Stomach (tissue), 9 donors: Measurements from ENCODE around the gene KISS1R. TPM values are rescaled to one million over a fixed set of nuclear protein-coding genes. Genes with fewer than 3 reads are reported as not detected.
A peak's percentile ranks its signal among the peaks of the same experiment; 100 is the strongest.

Source experiments
- DNase-seq, 2 donors: peaks; one replicate each; pipeline versions ENCODE4 v3.0.0 to v3.0.0-alpha.2; 2013 to 2019
- H3K27ac ChIP-seq, 5 donors: fragments of 200-600 bp in 4 of 5; sonication (generic) in 4 of 5; one replicate each; pipeline ENCODE4 v1.5.1; 2013 to 2019; ENCODE audit warnings: mild to moderate bottlenecking in 1 of 5, moderate library complexity in 1 of 5
- H3K27me3 ChIP-seq, 3 donors: fragments of 200-600 bp; sonication (generic); one replicate each; pipeline ENCODE4 v1.5.1; 2017 to 2019; ENCODE audit warnings: mixed run types in 1 of 3
- H3K36me3 ChIP-seq, 4 donors: fragments of 200-600 bp; sonication (generic); 1 replicate in 3 of 4; 2 replicates in 1 of 4; pipeline ENCODE4 v1.5.1; 2016 to 2019
- H3K4me1 ChIP-seq, 4 donors: fragments of 200-600 bp; sonication (generic); one replicate each; pipeline ENCODE4 v1.5.1; 2016 to 2019
- H3K4me3 ChIP-seq, 4 donors: fragments of 200-600 bp; sonication (generic) in 3 of 4; one replicate each; pipeline ENCODE4 v1.5.1; 2016 to 2019; ENCODE audit warnings: mild to moderate bottlenecking in 1 of 4
- H3K9me3 ChIP-seq, 4 donors: fragments of 200-600 bp; sonication (generic); one replicate each; pipeline ENCODE4 v1.5.1; 2016 to 2019
- CTCF ChIP-seq, 7 experiments: fragments of 450-650 bp in 4 of 7; fragments of 200-600 bp in 3 of 7; sonication (generic) in 3 of 7; IDR thresholded peaks; one replicate each; pipeline ENCODE4 v1.5.1; 2016 to 2019; ENCODE audit warnings: antibody characterized with exemption in 7 of 7, control low read depth in 2 of 7, mild to moderate bottlenecking in 1 of 7
- EP300 ChIP-seq: sonication (generic); formaldehyde crosslinking; IDR thresholded peaks from one replicate; pipeline ENCODE4 v1.6.1; 2017; ENCODE audit warnings: antibody characterized with exemption
- POLR2A ChIP-seq, 4 donors: fragments of 450-650 bp; IDR thresholded peaks; one replicate each; pipeline ENCODE4 v1.6.1; 2016; ENCODE audit warnings: antibody characterized with exemption in 4 of 4, control low read depth in 2 of 4, mild to moderate bottlenecking in 1 of 4, moderate library complexity in 1 of 4
- POLR2AphosphoS5 ChIP-seq, 3 donors: sonication (generic); formaldehyde crosslinking; IDR thresholded peaks; one replicate each; pipeline ENCODE4 v1.6.1; 2016; ENCODE audit warnings: antibody characterized with exemption in 3 of 3
- WGBS, 5 donors: extraction: QIAGEN DNeasy Blood & Tissue Kit in 3 of 5; methylation state at CpG; one replicate each; pipeline versions ENCODE4 v1.1.5 to v1.1.7; 2013 to 2018; 5-methylcytosine and 5-hydroxymethylcytosine counted together
- intact Hi-C: fragments of 100-400 bp; cut with DNase I; formaldehyde crosslinking; loops from one replicate; pipeline ENCODE4 v1.15.1; 2023; ENCODE audit warnings: low total_unique reads
- polyA plus RNA-seq, 3 donors: library from polyadenylated mRNA; stranded (reverse); fragments of 200-250 nt; gene quantifications; one replicate each; pipeline ENCODE4 v1.2.3, GENCODE V29; 2013
- total RNA-seq, 5 donors: library from RNA; depleted of rRNA; stranded (reverse); fragments of >200 nt; gene quantifications; one replicate each; pipeline versions ENCODE4 v1.1.0 to v1.2.3, GENCODE V29; 2014 to 2016
- donor health status: healthy with polysubstance abuse.
- donor health status: Bipolar disorder and iron deficiency.
- donor health status: healthy.

The KISS1R gene
- total and polyA plus RNA-seq, 8 donors: not detected

GRCh38 chr19:912181-913079 is 4.7 kb upstream of the KISS1R start:
- intact Hi-C loops: no loop called here
- peaks cover 0 to 16% (median 13%) of the 10 kb centered on the region in 3 donors for H3K27me3 ChIP-seq
- peaks cover 27 to 62% (median 43%) of the 10 kb centered on the region in 4 donors for H3K4me1 ChIP-seq
- DNase-seq: peak in 1 of 2 donors; percentile 76
- no peaks in the 10 kb centered on the region for H3K36me3 ChIP-seq
- 1 to 7% (median 3%) methylated on average over 13 to 68 of the region's 69 CpGs for WGBS, 5 donors
- peak overlapping the region; percentile 82 to 99 (median 96) for H3K27ac ChIP-seq
- H3K4me3 ChIP-seq: peak overlapping the region; percentile 69 to 90 (median 82)
- no peaks in the 10 kb centered on the region for H3K9me3 ChIP-seq
- TF ChIP-seq EP300: no peak
- no peak for TF ChIP-seq POLR2A (IDR thresholded peaks at IDR 0.05)
- no peak for TF ChIP-seq CTCF (IDR thresholded peaks at IDR 0.05)
- no peak for TF ChIP-seq POLR2AphosphoS5 (IDR thresholded peaks at IDR 0.05)

GRCh38 chr19:913080-913748 is 3.9 kb upstream of the KISS1R start, which contains the start of gene R3HDM4:
TSS of gene R3HDM4 (minus strand) at chr19:913219. CDS start at chr19:913157, 62 bp downstream.
- intact Hi-C loops: no loop called here
- WGBS, 5 donors: 0 to 1% (median 1%) methylated on average over 25 to 76 of the region's 76 CpGs
- no peaks in the 10 kb centered on the region for H3K9me3 ChIP-seq

GRCh38 chr19:916645-917322 is 349 bp upstream of the KISS1R start:
- Histone ChIP-seq H3K27ac (no peak overlapping the region), H3K9me3 (no peaks in the 10 kb centered on the region), H3K4me1 (peaks cover 36 to 70% (median 62%) of the 10 kb centered on the region in 4 donors), H3K4me3 (peak overlapping the region; percentile 17 to 50 (median 33)), H3K27me3 (peaks cover 26 to 57% (median 53%) of the 10 kb centered on the region in 3 donors), H3K36me3 (no peaks in the 10 kb centered on the region)
- 14 to 22% (median 17%) methylated on average over 28 to 35 of the region's 35 CpGs for WGBS, 5 donors
- no peak for TF ChIP-seq POLR2A (IDR thresholded peaks at IDR 0.05)
- TF ChIP-seq EP300: no peak
- no peak for TF ChIP-seq POLR2AphosphoS5 (IDR thresholded peaks at IDR 0.05)
- no peak for TF ChIP-seq CTCF (IDR thresholded peaks at IDR 0.05)
- DNase-seq: peak in 1 of 2 donors; percentile 81
- intact Hi-C loops: loop anchor here (5.0 kb wide), 2 partner anchors 49 to 149 kb away; no protein-coding TSS in a partner anchor

More at GRCh38 chr19:913080-913748, 3.9 kb upstream of the KISS1R start, which contains the start of gene R3HDM4:
- Histone ChIP-seq H3K27ac (peak within 1 kb of the TSS; percentile 92 to 99 (median 98)), H3K27me3 (peaks cover 3 to 24% (median 20%) of the 10 kb centered on the region in 3 donors), H3K4me1 (peaks cover 35 to 66% (median 51%) of the 10 kb centered on the region in 4 donors), H3K4me3 (peak within 1 kb of the TSS; percentile 69 to 90 (median 82)), H3K36me3 (no peaks in the 10 kb centered on the region)
- DNase-seq: peak; percentile 86 to 93
- no peak for TF ChIP-seq POLR2A (IDR thresholded peaks at IDR 0.05)
- peak; percentile 34 to 92 (median 87) for TF ChIP-seq POLR2AphosphoS5 (IDR thresholded peaks at IDR 0.05)

DNA sequence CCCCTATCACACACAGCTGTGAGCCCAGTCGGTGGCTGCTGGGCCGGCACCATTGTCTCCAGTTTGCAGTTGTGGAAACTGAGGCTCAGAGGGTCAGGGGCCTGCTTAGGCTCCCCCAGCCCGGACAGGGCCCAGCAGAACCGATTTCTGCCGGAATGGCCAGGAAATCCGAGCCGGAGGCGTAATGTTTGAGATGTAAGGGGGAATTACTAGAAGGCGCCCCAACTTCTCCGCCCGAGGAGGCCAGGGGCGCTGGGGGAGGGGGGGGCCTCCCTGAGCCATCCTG is 962 bp downstream of the KISS1R start:
- Histone ChIP-seq H3K9me3 (no peaks in the 10 kb centered on the region), H3K4me1 (peaks cover 36 to 65% (median 58%) of the 10 kb centered on the region in 4 donors), H3K36me3 (no peaks in the 10 kb centered on the region), H3K27ac (no peak overlapping the region), H3K27me3 (peaks cover 26 to 57% (median 53%) of the 10 kb centered on the region in 3 donors), H3K4me3 (peak overlapping the region in 2 of 4 donors; percentile 40 to 50)
- 0 to 11% (median 3%) methylated on average over 5 to 12 of the region's 12 CpGs for WGBS, 5 donors
- TF ChIP-seq EP300 (no peak), CTCF (IDR thresholded peaks at IDR 0.05) (no peak), POLR2AphosphoS5 (IDR thresholded peaks at IDR 0.05) (no peak), POLR2A (IDR thresholded peaks at IDR 0.05) (no peak)
- no peak for DNase-seq
- intact Hi-C loops: loop anchor here (5.0 kb wide), 2 partner anchors 51 to 151 kb away; no protein-coding TSS in a partner anchor
